ENCODE measurements around the gene CLNK.

The CLNK gene

GRCh38 chr4:10438924-10439323 is 245.6 kb downstream of the CLNK start:
- DNase-seq, result no peak

GRCh38 chr4:10437735-10438134 is 246.8 kb downstream of the CLNK start:
- no peak for DNase-seq
